ENCODE results near the gene SNX22. TPM values are rescaled to one million over a fixed set of nuclear protein-coding genes. Genes with fewer than 3 reads are reported as not detected.

SNX22 gene
- total RNA-seq, 4 donors from 2014 or later = 0.22 to 1.0 (median 0.75) TPM; not detected in 1

DNA sequence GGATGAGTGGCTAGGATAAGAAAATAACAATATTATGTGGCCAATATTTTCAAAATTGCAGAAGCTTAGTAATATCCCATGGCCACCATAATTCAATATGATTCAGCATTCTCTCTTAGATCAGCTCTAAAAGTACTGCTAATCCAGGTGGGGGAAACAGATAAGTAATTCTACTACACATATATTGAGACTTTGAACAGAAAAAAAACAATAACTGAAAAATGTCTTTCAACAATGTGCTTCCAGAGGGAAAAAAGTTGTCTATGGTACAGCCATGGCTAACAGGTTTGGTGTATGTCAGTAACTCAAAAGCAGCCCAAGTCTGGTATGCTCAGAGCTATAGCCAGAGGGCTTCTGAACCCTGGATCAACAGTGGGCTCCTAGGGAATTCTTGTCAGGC lies 53.7 kb downstream of the SNX22 start:
- TF ChIP-seq, protein P1, sequence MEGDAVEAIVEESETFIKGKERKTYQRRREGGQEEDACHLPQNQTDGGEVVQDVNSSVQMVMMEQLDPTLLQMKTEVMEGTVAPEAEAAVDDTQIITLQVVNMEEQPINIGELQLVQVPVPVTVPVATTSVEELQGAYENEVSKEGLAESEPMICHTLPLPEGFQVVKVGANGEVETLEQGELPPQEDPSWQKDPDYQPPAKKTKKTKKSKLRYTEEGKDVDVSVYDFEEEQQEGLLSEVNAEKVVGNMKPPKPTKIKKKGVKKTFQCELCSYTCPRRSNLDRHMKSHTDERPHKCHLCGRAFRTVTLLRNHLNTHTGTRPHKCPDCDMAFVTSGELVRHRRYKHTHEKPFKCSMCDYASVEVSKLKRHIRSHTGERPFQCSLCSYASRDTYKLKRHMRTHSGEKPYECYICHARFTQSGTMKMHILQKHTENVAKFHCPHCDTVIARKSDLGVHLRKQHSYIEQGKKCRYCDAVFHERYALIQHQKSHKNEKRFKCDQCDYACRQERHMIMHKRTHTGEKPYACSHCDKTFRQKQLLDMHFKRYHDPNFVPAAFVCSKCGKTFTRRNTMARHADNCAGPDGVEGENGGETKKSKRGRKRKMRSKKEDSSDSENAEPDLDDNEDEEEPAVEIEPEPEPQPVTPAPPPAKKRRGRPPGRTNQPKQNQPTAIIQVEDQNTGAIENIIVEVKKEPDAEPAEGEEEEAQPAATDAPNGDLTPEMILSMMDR (IDR thresholded peaks at IDR 0.05; ENCODE audit: low read depth) = no peak

Small RNA genes lying within 50 kb of the gene (small RNA-seq; reads per million reads assigned to genes)
- 0.49 reads per million for gene RF00019

Other genes starting within 250 kb of the SNX22 start
- 100 to 1,000 TPM in 1 of 4 donors, 10 to 100 TPM in 3; 15.5 to 112 (median 57.5) TPM for gene DAPK2, start 105.2 kb upstream of the SNX22 start, total RNA-seq
- 100 to 1,000 TPM in 1 of 4 donors, 10 to 100 TPM in 3; 40.3 to 162 (median 55.5) TPM for gene CIAO2A, start 57.9 kb upstream of the SNX22 start, total RNA-seq
- gene SNX1, start 55.7 kb upstream of the SNX22 start, total RNA-seq = 100 to 1,000 TPM; 112 to 125 (median 118) TPM
- gene PPIB, start 11.3 kb downstream of the SNX22 start, total RNA-seq = 100 to 1,000 TPM; 224 to 292 (median 246) TPM
- gene CSNK1G1, start 204.4 kb downstream of the SNX22 start, total RNA-seq = 10 to 100 TPM; 13.0 to 26.7 (median 16.2) TPM
- gene PCLAF, start 229.7 kb downstream of the SNX22 start, total RNA-seq = 1 to 10 TPM in 1 of 4 donors, under 1 TPM in 1, not detected in 2; 0.88 to 4.6 TPM
- gene TRIP4, start 236.1 kb downstream of the SNX22 start, total RNA-seq = 10 to 100 TPM; 15.7 to 23.2 (median 18.2) TPM

Measured in subcutaneous adipose tissue (tissue), 4 donors.